ENCODE results near the gene RNF181.
A peak's percentile ranks its signal among the peaks of the same experiment; 100 is the strongest.
"Not testable (repeated sequence)": the region's sequence is repeated elsewhere in the genome, so short reads cannot be mapped to it uniquely, and the experiment has no call there.

RNF181 gene

DNA sequence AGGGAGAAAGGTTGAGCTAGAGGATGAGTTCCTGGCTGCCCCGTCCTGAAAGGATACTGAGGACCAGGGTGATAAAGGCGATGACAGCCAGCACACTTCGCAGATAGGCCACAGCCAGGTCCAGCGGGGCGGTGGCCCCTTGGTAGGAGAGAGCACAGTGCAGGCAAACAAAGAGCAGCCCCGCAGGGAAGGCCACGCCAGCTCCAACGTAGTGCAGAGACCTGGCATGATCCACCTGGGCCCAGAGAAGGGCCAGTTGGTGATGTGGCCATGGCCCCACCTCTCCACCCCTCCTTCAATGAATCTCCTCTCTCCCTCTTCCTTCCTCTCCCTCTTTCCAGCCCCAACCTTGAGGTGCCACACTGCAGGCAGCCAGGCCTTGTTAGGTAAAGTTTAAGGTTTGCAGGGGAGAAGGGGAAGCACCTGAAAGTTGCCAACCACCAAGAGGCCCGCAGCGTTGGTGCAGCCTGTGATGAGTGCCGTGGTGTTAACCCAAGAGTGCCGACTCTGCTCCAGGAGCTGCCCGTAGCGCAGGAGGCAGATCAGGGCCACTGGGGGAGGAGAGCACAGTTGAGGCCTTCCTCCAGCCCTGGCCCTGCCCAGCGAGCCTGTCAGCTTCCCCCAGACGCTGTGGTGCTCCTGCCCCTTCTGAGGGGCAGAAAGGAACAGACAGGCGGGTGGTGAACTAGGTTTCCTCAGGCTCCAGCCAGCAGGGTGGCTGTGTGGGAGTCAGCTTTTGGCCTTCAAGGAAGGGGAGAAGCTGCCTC, 4.1 kb downstream of the RNF181 start:
- FAIRE-seq (no peak), DNase-seq (ENCODE audit: insufficient read length, low spot score) (no peak)
- TF ChIP-seq PAX5 (IDR thresholded peaks at IDR 0.05; ENCODE audit: insufficient read depth, low read length, severe bottlenecking), result no peak
- TF ChIP-seq POLR2AphosphoS5 (IDR thresholded peaks at IDR 0.05; ENCODE audit: low read depth, low read length), result 0 out of 2 replicates have a peak, but pooled peaks have one; percentile 15

DNA sequence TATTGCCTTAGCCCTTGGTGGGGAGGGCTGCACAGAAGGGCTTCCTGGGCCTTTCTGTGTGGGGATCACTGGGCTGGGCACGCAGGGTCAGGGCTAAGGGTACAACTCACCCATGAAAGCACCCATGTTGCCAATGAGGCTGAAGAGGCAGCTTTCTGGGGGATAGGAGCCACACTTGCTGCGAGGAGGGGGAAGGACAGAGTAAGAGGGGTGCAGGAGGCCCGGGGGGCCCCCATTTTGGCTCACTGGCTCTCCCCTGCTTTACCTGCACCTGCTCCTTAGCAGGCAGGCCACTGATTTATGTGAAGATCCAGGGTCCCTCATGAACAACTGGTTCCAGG, 4.7 kb downstream of the RNF181 start:
- no peak for DNase-seq (ENCODE audit: insufficient read length, low spot score)
- TF ChIP-seq POLR2A (IDR thresholded peaks at IDR 0.05; ENCODE audit: low read depth, low read length) (peak; percentile 43; the same call in 1 of the 2 replicates), POU2F2 (IDR thresholded peaks at IDR 0.05; ENCODE audit: low read depth, low read length) (no peak)
- FAIRE-seq, result no peak

DNA sequence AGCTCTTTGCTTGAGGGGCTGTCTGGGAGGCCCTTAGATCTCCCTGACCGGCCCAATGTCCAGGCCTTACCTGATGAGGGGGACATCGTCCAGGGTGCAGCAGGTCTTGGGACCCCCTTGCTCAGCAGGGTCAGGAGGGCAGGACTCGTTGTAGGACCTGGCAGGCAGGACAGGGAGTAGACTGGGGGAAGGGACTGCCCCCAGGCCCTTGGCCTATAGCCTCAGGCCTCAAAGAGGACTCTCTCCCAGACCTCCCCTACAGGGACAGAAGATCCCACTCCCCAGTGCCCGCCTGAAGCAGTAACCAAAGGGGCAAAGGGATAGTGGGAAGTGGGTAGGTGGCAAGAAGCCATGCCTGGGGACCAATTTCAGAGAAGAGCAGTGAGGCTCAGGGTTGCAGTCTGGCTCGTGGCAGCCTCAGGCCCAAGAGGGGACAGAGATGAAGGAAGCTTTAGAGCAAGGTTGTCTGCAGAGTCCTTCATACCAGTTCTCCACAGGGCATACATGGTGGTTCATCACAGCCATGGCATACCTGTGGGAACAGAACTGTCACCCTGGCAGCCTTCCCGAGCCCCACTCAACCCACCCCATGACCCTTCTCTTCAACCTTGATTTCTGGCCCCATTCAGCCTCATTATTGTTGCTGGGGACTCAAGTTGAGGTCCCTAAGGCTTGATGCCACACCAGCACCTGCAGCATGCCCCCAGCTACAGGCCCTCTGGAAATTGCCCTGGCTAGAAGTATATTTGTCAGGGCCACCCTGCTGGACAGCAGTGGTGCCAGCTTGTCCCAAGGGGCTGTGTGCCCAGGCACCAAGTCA, 5.6 kb downstream of the RNF181 start:
- TF ChIP-seq TAF1 (IDR thresholded peaks at IDR 0.05; ENCODE audit: low read depth, low read length) (no peak), POLR2AphosphoS5 (IDR thresholded peaks at IDR 0.05; ENCODE audit: low read depth, low read length) (no peak), PAX5 (IDR thresholded peaks at IDR 0.05; ENCODE audit: insufficient read depth, low read length, severe bottlenecking) (no peak), SPI1 (IDR thresholded peaks at IDR 0.05; ENCODE audit: low read depth, low read length) (no peak), POU2F2 (IDR thresholded peaks at IDR 0.05; ENCODE audit: low read depth, low read length) (no peak), POLR2A (IDR thresholded peaks at IDR 0.05; ENCODE audit: low read depth, low read length) (no peak)
- DNase-seq (ENCODE audit: insufficient read length, low spot score) (no peak), FAIRE-seq (no peak)

DNA sequence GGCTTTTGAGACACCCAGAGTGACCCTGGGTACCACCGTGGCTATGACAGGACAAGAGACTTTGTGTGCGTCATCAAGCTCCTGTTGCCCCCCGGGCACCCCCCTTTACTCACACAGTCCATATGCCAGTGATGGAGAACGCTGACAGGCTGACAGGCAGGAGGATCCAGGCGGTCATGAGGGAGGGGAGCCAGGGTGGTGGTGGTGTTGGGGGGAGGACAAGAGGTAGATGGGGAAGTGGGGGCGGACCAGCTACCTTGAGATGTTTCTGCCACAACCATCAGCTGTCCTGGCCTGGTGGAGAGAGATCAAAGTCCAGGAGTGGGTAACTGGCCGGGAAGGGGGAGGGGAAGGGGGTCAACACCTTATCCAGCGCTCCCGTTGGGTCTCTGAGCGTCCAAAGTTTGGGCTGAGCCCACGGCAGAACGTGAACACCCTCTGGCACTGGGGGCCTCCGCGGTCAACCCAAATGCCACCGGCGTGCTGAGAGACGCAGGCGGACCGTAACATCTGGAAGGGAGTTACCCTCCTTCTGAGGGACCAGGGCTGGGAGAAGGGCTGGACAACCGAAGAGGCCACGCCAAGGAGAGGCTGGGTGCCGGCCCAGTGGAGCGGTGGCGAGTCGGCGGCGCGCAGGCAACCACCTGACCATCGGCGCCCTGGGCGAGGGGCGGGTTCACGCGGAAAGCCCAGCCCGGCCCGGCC, 6.4 kb downstream of the RNF181 start:
- no peak for TF ChIP-seq PAX5 (IDR thresholded peaks at IDR 0.05; ENCODE audit: insufficient read depth, low read length, severe bottlenecking)
- TF ChIP-seq SPI1 (IDR thresholded peaks at IDR 0.05; ENCODE audit: low read depth, low read length), result peak; percentile 27; the same call in 1 of the 2 replicates
- DNase-seq (ENCODE audit: insufficient read length, low spot score) (no peak), FAIRE-seq (peak; percentile 13)

DNA sequence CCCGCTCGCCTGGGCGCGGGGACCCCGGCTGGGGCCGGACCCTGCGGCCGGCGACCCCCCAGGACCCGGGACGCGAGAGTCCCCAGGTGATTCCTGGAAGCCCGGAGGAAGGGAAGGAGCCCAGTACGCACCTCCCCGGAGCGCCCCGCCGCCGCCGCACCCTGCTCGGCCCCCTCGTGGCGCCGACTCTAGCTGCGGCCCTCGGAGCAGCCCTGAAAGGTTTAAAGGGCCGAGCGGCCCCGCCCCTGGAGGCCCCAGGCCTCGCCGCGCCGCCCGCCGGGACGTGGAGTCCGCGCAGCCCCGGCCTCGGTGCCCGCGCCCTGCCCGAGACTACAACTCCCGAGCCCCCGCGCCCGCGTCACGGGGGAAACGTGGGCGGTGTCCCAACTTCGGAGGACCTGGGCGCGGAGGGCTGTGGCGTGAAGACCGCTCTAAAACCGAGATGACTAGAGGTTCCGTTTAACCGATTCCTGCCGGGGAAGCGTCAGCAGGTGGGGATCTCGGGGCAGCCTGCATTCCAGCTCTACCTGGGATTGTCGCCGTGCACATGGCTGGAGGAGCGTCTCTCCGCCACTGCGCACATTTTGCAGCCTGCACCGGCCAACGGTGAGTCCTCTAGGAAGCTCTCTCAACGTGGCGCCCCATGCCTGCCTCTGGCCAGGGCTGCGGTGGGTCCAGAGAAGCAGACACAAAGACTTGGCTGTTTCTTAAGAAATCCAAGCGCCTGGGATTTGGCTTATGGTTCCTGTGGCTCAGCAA, 7.1 kb downstream of the RNF181 start, which contains the start of gene TMEM150A:
TMEM150A (minus strand) TSS at position 223 of the 759 bp plus-strand sequence. CDS start 750 bp downstream, outside the sequence.
- peak; percentile 88 for FAIRE-seq
- TF ChIP-seq POLR2A (IDR thresholded peaks at IDR 0.05; ENCODE audit: low read depth, low read length) (no peak), POLR2AphosphoS5 (IDR thresholded peaks at IDR 0.05; ENCODE audit: low read depth, low read length) (no peak; the same call in 1 of the 2 replicates), POU2F2 (IDR thresholded peaks at IDR 0.05; ENCODE audit: low read depth, low read length) (no peak), TAF1 (IDR thresholded peaks at IDR 0.05; ENCODE audit: low read depth, low read length) (no peak)
- peak; percentile 92 for DNase-seq (ENCODE audit: insufficient read length, low spot score)

DNA sequence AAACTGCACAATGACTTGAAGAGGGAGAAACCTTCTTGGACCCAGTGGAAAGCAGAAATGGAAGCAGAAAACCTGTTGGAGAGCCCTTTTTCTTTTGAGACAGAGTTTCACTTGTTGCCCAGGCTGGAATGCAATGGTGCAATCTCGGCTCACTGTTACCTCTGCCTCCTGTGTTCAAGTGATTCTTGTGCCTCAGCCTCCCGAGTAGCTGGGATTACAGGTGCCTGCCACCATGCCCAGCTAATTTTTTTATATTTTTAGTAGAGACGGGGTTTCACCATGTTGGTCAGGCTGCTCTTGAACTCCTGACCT, 8.5 kb downstream of the RNF181 start:
- not testable (repeated sequence) for DNase-seq (ENCODE audit: insufficient read length, low spot score); FAIRE-seq

DNA sequence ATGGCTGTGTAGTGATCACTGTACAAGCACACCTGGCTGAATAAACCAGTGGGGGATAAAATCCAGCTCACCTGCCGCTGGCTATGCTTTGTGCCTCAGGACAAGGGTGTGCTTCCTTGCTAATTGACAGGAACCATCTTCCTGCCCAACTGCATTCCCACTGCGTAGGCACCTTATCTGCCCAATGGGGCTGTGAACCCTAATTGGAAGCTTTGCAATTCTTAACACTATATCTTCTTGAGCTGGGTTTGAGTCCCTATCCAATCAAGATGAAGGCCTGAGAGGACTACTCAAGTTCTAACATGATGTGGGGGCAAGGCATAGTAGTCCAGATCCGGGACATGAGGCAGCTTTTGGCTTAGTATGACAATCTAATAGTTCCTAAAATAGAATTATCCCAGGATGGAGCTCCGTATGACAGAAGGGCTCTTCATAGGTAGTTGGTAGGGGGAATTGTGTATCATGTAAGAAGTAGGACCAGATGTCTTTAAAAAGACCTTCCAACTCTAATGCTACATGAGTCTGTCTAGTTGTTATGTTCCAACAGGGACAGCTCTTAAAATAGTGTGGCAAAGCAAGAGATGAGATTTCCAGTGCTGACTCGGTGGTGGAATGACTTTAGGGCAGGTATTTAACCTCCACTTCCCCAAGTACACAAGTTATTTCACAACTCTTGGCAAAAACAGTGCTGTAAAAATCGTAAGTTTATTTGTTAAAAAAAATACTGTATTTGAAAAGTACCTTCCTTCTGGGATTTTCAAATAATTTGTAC, 9.2 kb downstream of the RNF181 start:
- DNase-seq (ENCODE audit: insufficient read length, low spot score), result no peak
- no peak for FAIRE-seq
- TF ChIP-seq TAF1 (IDR thresholded peaks at IDR 0.05; ENCODE audit: low read depth, low read length), result no peak
- TF ChIP-seq PAX5 (IDR thresholded peaks at IDR 0.05; ENCODE audit: insufficient read depth, low read length, severe bottlenecking), result no peak
- peak; percentile 45; the same call in 1 of the 2 replicates for TF ChIP-seq POLR2A (IDR thresholded peaks at IDR 0.05; ENCODE audit: low read depth, low read length)

DNA sequence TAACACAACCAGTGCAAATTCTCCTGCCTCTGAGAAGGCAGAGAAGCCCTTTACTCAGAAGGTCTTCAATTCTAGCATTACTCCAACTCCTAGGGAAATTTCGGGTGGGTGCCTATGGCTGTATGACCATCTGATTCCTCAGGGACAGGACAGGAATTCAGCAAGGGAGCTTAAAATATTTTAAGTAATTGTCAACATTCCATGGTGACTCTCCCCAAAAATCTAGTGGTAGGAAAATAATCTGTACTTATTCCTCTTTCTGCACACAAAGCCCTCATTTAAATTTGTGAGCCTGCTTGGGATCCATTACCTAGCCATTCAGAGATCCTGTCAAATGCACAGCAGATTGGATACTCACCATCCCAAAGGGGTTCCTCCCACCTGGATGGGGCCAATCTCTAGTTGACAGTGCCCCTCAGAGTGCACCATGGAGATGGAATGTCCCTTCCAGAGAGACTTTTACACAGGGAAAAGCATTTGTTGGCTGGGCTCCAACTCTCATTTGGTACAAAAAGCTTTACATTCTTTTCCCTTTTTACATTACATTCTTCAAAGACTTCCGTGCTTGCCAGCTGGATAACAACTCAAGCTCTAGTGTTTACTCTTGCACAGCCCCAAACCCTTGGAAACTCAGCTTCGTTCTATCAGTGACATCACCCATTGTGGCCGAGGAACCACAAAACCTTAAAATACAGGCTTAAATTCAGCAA, 10.0 kb downstream of the RNF181 start:
- TF ChIP-seq POU2F2 (IDR thresholded peaks at IDR 0.05; ENCODE audit: low read depth, low read length) (no peak), SPI1 (IDR thresholded peaks at IDR 0.05; ENCODE audit: low read depth, low read length) (no peak), POLR2AphosphoS5 (IDR thresholded peaks at IDR 0.05; ENCODE audit: low read depth, low read length) (no peak), TAF1 (IDR thresholded peaks at IDR 0.05; ENCODE audit: low read depth, low read length) (no peak), PAX5 (IDR thresholded peaks at IDR 0.05; ENCODE audit: insufficient read depth, low read length, severe bottlenecking) (no peak), POLR2A (IDR thresholded peaks at IDR 0.05; ENCODE audit: low read depth, low read length) (no peak)
- FAIRE-seq (no peak), DNase-seq (ENCODE audit: insufficient read length, low spot score) (no peak)

DNA sequence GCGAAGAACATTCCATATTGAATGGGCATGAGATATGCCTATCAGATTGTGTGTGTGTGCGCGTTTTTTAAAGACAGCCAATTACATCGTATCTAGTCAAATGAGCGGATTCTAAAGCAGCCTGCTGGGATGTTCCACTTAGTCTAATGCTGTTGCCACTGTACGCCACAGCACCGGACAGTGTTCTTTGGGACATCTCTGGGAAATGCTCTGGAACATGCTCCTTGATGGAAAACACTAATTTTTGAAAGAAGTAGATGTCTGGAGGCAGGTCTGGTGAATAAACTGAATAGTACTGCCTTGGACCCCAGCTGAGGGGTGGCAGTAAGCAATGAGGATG, 10.5 kb downstream of the RNF181 start:
- TF ChIP-seq POLR2AphosphoS5 (IDR thresholded peaks at IDR 0.05; ENCODE audit: low read depth, low read length) (no peak), SPI1 (IDR thresholded peaks at IDR 0.05; ENCODE audit: low read depth, low read length) (no peak), POU2F2 (IDR thresholded peaks at IDR 0.05; ENCODE audit: low read depth, low read length) (no peak), TAF1 (IDR thresholded peaks at IDR 0.05; ENCODE audit: low read depth, low read length) (no peak)
- no peak for DNase-seq (ENCODE audit: insufficient read length, low spot score)
- FAIRE-seq, result no peak

All from GM12891 (cell line).